Measurements from ENCODE around the gene CREB1. TPM values are rescaled to one million over a fixed set of nuclear protein-coding genes. Genes with fewer than 3 reads are reported as not detected.
A peak's percentile ranks its signal among the peaks of the same experiment; 100 is the strongest.

The CREB1 gene
- total RNA-seq, 1 experiment from 2014 or later = 28.2 TPM

DNA sequence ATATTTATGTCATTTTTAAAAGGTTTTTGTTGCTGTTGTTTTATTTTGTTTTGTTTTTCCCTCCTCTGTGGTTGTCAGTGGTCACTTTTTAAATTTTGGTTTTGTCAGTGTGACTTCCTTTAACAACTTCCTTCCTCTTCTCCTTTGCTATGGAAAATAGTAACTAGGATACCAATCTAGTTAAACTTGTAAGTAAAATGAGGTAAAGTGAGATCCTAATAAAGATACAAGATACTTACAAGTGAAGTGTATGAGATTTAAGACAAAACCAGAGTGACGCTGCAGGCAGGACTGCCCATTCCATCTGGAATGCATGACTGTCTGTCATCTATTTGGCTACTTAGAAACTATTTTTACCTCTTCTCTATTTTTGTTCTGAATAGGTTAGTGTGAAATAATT is 30.6 kb upstream of the CREB1 start:
- Histone ChIP-seq H3K36me3 (no peaks in the 10 kb centered on the region), H3K4me3 (no peak overlapping the region), H3K27me3 (no peaks in the 10 kb centered on the region), H3K9me3 (no peaks in the 10 kb centered on the region)
- DNase-seq = no peak

DNA sequence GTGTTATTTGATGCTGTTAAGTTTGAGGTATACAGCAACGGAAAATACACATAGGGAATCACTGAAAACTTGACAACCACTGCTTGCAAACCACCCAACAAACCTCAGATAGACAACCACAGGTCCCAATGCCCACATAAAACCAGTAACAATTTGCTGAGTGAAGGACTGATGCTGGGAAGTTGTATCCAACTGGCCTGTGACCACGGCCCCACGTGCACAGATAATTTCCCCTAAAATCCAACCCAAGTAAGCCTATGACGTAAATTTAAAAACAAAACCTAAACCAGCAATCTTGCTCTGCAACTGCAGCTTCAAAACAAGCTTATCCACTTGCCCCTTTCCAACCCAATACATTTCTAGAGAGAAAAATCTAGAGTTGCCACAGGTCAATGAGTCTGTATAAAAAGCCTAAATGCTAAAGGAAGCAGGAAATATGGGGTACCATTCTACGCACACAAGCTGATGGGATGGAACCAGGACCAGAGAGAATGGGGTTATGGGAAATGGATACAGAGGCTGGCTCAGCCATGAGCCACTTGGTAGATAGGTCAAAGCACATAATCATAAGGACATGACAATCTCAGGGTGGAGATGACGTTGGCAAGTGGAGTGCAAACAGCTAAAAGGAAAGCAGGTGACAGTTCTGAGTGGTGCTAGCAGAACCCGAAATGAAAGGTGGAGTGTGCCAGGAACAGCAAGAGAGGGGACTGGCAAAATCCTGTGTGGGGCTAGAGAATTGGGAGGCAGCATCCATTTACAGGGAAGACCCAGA is 27.8 kb upstream of the CREB1 start:
- Histone ChIP-seq H3K9me3 (no peaks in the 10 kb centered on the region), H3K36me3 (no peaks in the 10 kb centered on the region), H3K27me3 (no peaks in the 10 kb centered on the region), H3K4me3 (no peak overlapping the region)
- DNase-seq = no peak

DNA sequence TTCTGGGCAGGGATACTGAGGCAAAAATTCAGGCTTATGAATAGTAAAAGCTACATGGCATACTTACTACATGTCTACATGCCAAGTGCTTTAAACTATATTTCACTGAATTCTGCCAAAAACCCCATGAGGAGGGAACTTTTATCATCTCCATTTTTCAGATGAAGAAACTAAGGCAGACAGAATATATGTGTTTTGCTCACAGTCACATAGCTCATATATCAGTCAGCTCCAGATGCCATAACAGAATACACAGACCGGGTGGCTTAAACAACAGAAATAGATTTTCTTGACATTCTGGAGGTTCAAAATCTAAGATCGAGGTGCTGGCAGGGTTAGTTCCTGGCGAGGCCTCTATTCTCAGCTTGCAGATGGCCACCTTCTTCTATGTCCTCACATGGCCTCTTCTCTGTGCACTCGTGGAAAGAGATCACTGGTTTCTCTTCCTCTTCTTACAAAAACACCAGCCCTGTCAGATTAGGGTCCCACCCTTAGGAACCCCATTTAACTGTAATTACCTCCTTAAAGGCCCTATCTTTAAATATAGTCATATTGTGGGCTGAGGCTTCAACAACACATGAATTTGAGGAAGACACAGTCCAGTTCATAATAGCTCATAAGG is 27.1 kb upstream of the CREB1 start:
- Histone ChIP-seq H3K36me3 (no peaks in the 10 kb centered on the region), H3K27me3 (no peaks in the 10 kb centered on the region), H3K4me3 (no peak overlapping the region), H3K9me3 (no peaks in the 10 kb centered on the region)
- no peak for DNase-seq

DNA sequence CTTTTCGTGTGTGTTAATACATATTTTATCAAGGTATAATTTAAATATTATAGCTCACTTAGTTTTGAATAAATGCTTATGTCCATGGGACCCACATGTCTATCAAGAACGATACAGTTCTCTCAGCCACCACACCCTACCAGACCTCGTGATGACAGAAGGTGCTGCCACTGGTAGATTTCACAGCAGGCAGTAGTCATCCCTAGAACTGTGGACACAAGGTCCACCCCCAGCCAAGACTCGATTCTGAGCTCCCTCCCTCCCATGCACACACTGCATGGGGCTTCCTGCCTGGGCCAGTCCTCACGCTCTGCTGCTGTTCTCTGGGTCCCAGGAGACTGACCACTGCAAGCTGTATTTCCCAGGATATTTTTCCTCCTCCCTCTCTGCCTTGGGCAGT is 26.5 kb upstream of the CREB1 start:
- no peaks in the 10 kb centered on the region; the same call in 1 of the 2 replicates for H3K9me3 ChIP-seq
- peak; percentile 72 for DNase-seq

DNA sequence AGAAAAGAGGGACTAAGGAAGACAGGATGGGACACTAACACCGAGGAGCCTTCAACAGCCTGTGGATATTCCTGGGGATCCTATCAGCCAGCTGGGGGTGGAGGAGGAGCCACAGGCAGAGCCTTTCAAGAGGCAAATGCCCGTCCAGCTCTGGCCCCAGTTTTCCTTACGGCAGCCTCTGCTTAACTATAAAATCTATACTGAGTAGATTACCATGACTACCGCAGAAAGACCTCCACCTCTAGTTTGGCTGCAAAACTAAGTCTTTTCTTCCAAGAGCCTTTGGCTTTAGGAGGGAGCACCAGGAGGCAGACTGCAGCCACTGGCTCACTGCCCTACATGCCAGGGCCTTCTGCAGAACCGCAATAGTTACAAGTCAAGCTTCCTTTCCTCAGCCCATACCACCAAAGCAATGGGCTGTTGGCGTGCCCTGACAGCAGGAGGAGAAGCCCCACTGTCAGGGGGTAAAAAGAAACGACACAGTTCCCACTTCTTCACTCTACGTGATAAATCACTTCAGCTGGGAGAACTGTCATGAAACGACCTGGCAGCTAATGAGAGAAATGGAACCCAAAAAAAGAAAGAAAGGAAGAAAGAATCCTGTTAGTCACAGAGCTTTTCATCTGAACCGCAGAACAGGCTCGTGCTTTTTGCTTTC is 25.1 kb upstream of the CREB1 start:
- DNase-seq = peak; percentile 94
- Histone ChIP-seq H3K4me3 (0 out of 2 replicates have a peak overlapping the region, but pooled peaks have one; percentile 1), H3K9me3 (peaks cover 6% of the 10 kb centered on the region; the same call in 1 of the 2 replicates), H3K36me3 (no peaks in the 10 kb centered on the region), H3K27me3 (no peaks in the 10 kb centered on the region)

More for the DNA sequence above, 26.5 kb upstream of the CREB1 start:
- H3K27me3 ChIP-seq = no peaks in the 10 kb centered on the region
- H3K36me3 ChIP-seq = no peaks in the 10 kb centered on the region
- no peak overlapping the region for H3K4me3 ChIP-seq

DNA sequence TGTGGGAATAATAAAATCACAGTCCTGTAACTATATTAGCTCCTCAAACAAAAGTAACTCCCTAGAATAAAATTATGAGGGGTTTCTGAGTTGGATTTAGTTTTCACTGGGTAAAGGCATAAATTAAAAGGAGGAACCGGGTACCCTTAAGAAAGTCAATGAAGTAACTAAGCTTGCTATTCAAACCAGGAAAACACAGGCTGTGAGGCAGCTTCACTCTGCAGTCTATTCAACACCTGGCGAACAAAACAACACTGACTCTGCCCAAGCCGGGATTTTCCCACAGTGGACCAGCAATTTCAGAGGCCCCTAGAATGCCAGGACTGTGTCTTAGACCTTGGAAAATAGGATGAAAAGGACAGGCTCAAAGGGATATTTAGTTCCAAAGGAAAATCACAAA is 24.6 kb upstream of the CREB1 start:
- Histone ChIP-seq H3K4me3 (0 out of 2 replicates have a peak overlapping the region, but pooled peaks have one; percentile 1), H3K27me3 (no peaks in the 10 kb centered on the region), H3K9me3 (peaks cover 6% of the 10 kb centered on the region; the same call in 1 of the 2 replicates), H3K36me3 (no peaks in the 10 kb centered on the region)
- no peak for DNase-seq

DNA sequence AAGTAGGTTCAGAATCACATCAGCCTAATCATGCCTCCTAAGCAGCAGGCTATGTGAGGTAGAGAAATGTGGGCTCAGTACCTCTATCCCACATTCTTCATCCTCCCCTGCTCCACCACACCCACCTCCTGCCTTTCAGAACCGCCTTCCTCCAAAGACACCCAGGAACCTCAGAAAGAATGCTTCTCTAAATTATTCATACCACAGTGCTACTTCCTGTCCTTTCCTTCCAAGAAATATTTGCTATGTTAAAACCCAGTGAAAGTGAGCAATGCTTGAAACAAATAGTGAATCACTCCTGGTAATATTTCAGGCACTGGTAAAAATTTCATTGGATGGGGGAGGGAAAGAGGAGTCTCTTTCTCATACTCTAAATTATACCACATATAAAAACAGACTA is 24.0 kb upstream of the CREB1 start:
- Histone ChIP-seq H3K9me3 (peaks cover 6% of the 10 kb centered on the region; the same call in 1 of the 2 replicates), H3K4me3 (no peak overlapping the region)
- DNase-seq = peak; percentile 76

DNA sequence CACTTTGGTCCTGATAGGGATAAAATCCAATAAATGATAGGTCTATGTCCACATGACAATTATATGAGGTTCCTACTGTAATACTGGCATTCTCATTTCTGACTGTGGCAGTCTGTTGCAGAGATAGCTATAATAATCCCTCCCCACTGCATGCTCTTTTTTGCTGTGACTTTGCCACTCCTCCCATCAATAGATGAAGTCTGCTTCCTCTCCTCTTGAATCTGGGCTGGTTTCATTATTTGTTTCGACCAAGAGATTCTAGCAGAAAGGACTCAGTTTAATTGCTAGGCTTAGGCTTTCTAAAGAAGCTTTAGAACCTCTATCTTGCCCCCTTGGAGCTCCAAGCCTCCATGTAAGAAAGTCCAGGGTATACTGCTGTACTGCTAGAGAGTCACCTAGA is 23.3 kb upstream of the CREB1 start:
- peaks cover 6% of the 10 kb centered on the region; the same call in 1 of the 2 replicates for H3K9me3 ChIP-seq
- H3K36me3 ChIP-seq = no peaks in the 10 kb centered on the region
- no peak for DNase-seq
- H3K27me3 ChIP-seq = no peaks in the 10 kb centered on the region
- H3K4me3 ChIP-seq = no peak overlapping the region

More for the DNA sequence above, 24.0 kb upstream of the CREB1 start:
- H3K27me3 ChIP-seq = no peaks in the 10 kb centered on the region
- no peaks in the 10 kb centered on the region for H3K36me3 ChIP-seq

DNA sequence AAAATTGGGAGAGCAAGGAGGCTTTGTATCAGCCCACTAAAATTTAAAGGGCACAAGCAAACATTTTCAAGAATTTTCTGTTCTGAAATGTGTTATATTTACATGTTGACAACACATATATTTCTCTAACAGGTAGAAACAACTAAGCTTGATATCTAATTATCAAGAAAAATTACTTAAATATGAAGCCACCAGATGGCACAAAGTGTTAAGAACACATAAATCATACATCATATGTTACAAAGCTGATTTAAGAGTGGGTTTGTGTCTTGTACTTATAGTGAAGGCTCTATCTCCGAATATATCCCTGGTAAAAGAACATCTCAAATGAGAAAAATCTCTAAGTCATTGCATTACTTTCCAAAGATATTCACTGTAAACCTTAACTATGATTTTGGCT is 19.6 kb upstream of the CREB1 start:
- Histone ChIP-seq H3K27me3 (no peaks in the 10 kb centered on the region), H3K36me3 (no peaks in the 10 kb centered on the region), H3K9me3 (peaks cover 6% of the 10 kb centered on the region; the same call in 1 of the 2 replicates), H3K4me3 (no peak overlapping the region)
- no peak for DNase-seq

DNA sequence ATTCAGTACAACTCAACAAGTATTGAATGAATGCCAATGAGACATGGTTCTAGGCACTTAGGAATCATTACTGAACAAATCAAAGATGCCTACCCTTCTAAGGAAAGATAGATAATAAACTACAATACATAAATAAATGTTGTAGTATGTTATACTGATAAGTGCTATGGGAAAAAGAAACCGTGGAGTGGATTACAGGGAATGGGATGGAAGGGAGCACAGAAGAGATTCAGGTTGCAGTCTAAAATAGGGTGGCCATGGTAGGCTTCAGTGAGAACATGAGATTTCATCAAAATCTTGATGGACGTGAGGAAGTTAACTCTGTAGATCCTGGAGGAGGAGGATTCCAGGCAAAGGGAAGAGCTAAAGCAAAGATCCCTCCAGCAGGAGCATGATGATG is 17.9 kb upstream of the CREB1 start:
- DNase-seq = no peak
- Histone ChIP-seq H3K9me3 (peaks cover 6% of the 10 kb centered on the region; the same call in 1 of the 2 replicates), H3K27me3 (no peaks in the 10 kb centered on the region), H3K4me3 (no peak overlapping the region), H3K36me3 (no peaks in the 10 kb centered on the region)

DNA sequence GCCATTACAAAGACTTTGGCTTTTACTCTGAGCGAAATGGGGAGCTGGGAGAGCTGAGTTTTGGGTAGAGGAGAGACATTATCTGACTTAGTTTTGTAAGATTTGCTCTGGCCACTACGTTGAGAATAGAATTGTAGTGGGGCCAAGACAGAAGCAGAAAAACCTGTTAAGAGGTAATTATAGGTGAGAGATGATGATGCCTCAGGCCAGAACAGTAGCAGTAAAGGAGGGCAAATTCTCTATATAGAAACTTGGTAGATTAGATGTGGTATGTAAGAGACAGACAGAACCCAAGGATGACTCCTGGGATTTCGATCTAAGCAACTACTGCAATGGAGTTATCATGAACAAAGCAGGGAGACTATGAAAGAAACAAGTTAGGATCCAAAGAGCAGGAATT is 17.4 kb upstream of the CREB1 start:
- Histone ChIP-seq H3K9me3 (peaks cover 6% of the 10 kb centered on the region; the same call in 1 of the 2 replicates), H3K27me3 (no peaks in the 10 kb centered on the region), H3K4me3 (no peak overlapping the region), H3K36me3 (no peaks in the 10 kb centered on the region)
- no peak for DNase-seq

DNA sequence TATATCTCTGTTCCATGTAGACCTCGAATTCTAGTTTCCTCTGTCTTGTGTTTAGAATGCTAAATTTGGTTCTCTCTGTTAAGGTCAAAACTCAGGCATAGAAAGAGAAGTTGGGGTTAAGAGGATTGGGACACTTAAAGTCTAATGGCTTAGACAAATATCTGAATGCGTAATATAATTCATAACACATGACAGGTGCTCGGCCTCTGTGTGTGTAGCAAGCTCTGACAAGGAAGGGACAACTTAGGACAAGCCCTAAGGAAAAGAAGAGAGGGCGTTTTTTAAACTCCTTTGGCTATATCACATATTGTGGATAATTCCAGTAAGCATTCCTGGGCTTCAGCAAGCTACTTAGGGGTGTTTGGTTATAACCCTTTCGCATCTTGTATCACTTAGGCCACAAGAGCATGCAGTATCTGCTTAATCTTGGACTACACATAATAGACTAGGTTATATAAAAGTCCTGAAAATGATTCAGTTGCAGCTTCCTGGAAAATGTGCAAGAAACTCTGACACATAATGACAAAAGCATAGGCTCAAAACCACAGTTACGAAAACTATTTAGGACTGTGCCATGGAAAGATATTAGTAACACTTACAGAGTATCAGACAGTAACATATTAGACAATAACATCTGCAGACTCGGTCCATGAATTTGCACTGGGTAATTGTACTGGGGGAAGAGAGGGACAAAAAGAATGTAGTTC is 16.1 kb upstream of the CREB1 start:
- peaks cover 2% of the 10 kb centered on the region; the same call in 1 of the 2 replicates for H3K9me3 ChIP-seq
- peak; percentile 25 for DNase-seq
- no peaks in the 10 kb centered on the region for H3K27me3 ChIP-seq
- H3K4me3 ChIP-seq = no peak overlapping the region
- no peaks in the 10 kb centered on the region for H3K36me3 ChIP-seq

DNA sequence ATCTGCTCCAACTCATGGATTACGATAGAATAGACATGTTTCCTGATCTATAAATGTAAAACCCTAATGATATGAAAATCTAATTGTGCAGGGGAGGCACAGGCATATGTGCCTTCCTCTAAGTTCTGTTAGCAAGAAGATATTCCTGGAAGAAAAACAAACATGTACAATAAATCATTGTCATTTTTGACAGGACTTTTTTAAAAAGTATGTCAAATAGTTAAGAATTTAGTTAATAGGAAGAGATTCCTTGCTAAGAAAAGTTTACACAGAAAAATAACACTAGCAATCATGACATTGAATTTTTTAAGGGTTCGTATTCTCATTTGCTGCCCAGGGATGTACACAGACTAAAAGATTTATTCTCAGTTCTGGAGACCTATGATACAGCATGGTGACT is 15.3 kb upstream of the CREB1 start:
- Histone ChIP-seq H3K9me3 (no peaks in the 10 kb centered on the region; the same call in 1 of the 2 replicates), H3K4me3 (no peak overlapping the region), H3K27me3 (no peaks in the 10 kb centered on the region), H3K36me3 (no peaks in the 10 kb centered on the region)
- DNase-seq = no peak

DNA sequence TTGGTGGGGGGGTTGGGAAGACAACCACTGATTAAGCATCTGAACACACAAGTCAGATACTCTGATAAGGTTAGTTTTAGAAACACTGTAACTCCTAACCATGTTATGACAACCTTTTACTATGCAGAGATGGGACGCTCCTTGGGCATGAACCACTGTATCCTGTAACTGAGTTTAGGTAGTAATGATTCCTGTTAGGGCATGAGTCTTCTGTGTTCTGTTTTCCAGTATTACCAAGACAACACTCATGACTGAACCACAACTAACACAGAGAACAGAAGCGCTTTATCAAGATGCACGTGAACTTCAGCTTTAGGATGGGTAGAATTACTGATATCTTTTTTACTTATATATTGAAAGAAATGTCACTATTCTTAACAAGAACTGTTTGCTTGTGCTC is 14.1 kb upstream of the CREB1 start:
- no peaks in the 10 kb centered on the region for H3K36me3 ChIP-seq
- H3K9me3 ChIP-seq = no peaks in the 10 kb centered on the region; the same call in 1 of the 2 replicates
- DNase-seq = no peak
- H3K4me3 ChIP-seq = no peak overlapping the region
- no peaks in the 10 kb centered on the region for H3K27me3 ChIP-seq

DNA sequence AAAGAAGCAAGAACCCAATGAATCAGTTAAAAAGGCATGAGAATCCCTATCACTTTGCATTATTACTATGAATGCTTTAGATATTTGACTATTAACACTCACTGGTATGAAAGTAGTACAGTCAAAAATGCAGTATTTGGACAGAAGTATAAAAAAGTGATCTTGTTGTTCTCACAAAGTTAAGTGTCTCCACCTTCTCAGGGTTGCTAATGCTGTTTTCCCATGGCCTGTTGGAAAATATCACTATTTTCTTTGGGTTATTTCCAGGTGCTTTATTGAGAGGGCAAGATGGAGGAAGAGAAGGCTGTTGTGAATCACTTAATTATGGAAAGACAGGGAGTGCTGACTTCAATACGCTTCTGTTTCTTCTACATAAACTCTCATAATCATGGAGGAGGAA is 13.6 kb upstream of the CREB1 start:
- Histone ChIP-seq H3K4me3 (no peak overlapping the region), H3K36me3 (no peaks in the 10 kb centered on the region), H3K9me3 (no peaks in the 10 kb centered on the region; the same call in 1 of the 2 replicates), H3K27me3 (no peaks in the 10 kb centered on the region)
- no peak for DNase-seq

DNA sequence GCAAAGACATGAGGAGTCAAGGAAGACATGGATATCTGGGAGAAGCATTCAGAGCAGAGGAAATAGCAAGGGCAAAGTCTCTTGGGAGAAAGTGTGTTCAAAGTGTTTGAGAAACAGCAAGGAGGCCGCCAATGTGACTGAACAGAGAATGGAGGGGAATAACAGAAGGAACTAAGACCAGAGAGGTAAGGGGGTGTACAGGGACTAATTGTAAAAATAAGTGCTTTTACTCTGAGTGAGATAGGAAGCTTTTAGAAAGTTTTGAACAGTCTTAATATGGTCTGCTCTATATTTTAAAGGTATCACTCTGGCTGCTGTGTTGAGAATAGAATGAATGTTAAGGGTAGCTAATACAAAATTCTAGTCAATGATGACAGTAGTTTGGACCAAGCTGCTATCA is 6.8 kb upstream of the CREB1 start:
- Histone ChIP-seq H3K36me3 (peaks cover 4% of the 10 kb centered on the region), H3K4me3 (no peak overlapping the region), H3K9me3 (no peaks in the 10 kb centered on the region; the same call in 1 of the 2 replicates), H3K27me3 (no peaks in the 10 kb centered on the region)
- no peak for DNase-seq

DNA sequence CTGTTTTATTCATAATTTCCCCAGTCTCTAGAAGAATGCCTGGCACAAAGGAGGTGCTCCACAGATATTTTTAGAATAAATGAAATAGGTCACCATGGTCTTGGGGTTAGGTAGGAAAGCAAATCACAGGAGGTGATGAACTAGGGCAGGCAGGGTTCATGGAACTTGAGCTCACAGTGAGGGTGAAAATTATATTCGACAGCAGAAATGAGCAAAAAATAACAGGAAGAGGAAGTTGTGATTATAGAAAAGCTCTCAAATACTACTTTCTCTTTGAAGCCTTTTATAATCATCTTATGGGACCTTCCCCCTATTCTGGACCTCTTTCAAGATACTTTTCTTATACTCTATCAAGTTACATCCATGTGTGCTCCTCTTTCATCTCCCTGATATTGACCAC is 4.5 kb upstream of the CREB1 start:
- H3K36me3 ChIP-seq = peaks cover 4% of the 10 kb centered on the region

More for the DNA sequence above, 4.5 kb upstream of the CREB1 start:
- Histone ChIP-seq H3K4me3 (no peak overlapping the region), H3K27me3 (no peaks in the 10 kb centered on the region), H3K9me3 (no peaks in the 10 kb centered on the region)
- DNase-seq = no peak

Data from MG63 (cell line).